Large intestine (tissue), 3 donors: ENCODE measurements around the gene FAF1. TPM values are rescaled to one million over a fixed set of nuclear protein-coding genes. Genes with fewer than 3 reads are reported as not detected.
"Not testable (repeated sequence)": the region's sequence is repeated elsewhere in the genome, so short reads cannot be mapped to it uniquely, and the experiment has no call there.

Source experiments
- DNase-seq, 2 donors: peaks; one replicate each; pipeline versions ENCODE4 v3.0.0 to v3.0.0-alpha.2; 2013
- H3K27ac ChIP-seq: one replicate; pipeline ENCODE4 v1.5.1; 2013; ENCODE audit warnings: low read length
- H3K27me3 ChIP-seq: 2 replicates; pipeline ENCODE4 v1.6.1; 2013; ENCODE audit warnings: low read length; ENCODE audit not compliant: control insufficient read depth, insufficient read depth
- H3K36me3 ChIP-seq: 2 replicates; pipeline ENCODE4 v1.6.1; 2013; ENCODE audit warnings: low read length; ENCODE audit not compliant: control insufficient read depth, insufficient read depth
- H3K4me1 ChIP-seq: one replicate; pipeline ENCODE4 v1.6.1; 2013; ENCODE audit warnings: low read length; ENCODE audit not compliant: control insufficient read depth, insufficient read depth
- H3K4me3 ChIP-seq: one replicate; pipeline ENCODE4 v1.5.1; 2013; ENCODE audit warnings: low read length
- H3K9me3 ChIP-seq: one replicate; pipeline ENCODE4 v1.6.1; 2013; ENCODE audit warnings: mild to moderate bottlenecking, low read depth, low read length, moderate library complexity; ENCODE audit not compliant: control insufficient read depth
- WGBS: methylation state at CpG from one replicate; pipeline ENCODE4 v1.1.5; 2013; ENCODE audit warnings: low lambda C conversion rate; ENCODE audit not compliant: insufficient coverage; 5-methylcytosine and 5-hydroxymethylcytosine counted together
- polyA plus RNA-seq: library from polyadenylated mRNA; unstranded; fragments of 120-200 nt; gene quantifications from one replicate; pipeline ENCODE4 v1.2.1, GENCODE V29; 2013

The FAF1 gene
- polyA plus RNA-seq, 1 donor = 47.1 TPM

DNA sequence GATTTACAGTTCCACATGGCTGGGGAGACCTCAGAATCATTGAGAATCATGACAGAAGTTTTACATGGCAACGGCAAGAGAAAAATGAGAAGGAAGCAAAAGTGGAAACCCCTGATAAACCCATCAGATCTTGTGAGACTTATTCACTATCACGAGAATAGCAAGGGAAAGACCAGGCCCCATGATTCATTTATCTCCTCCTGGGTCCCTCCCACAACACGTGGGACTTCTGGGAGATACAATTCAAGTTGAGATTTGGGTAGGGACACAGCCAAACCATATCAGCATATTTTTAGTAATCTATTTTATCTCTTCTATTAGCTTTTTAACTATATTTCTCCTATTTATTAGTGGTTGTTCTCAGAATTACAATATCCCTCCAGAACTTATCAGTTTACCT lies 26.3 kb downstream of the FAF1 start:
- H3K9me3 ChIP-seq, DNase-seq, H3K4me1 ChIP-seq, H3K27me3 ChIP-seq, H3K4me3 ChIP-seq, H3K27ac ChIP-seq, H3K36me3 ChIP-seq: not testable (repeated sequence)
- WGBS = no CpG with 5 or more reads among the region's 3 CpGs

DNA sequence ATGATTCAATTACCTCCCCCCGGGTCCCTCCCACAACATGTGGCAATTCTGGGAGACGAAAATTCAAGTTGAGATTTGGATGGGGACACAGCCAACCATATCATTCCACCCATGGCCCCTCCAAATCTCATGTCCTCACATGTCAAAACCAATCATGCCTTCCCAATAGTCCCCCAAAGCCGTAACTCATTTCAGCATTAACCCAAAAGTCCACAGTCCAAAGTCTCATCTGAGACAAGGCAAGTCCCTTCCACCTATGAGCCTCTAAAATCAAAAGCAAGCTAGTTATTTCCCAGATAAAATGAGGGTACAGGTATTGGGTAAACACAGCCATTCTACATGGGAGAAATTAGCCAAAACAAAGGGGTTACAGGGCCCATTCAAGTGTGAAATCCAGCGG lies 28.0 kb downstream of the FAF1 start:
- H3K27ac ChIP-seq, H3K4me3 ChIP-seq, H3K27me3 ChIP-seq, H3K4me1 ChIP-seq, H3K9me3 ChIP-seq, H3K36me3 ChIP-seq, DNase-seq: not testable (repeated sequence)
- no CpG with 5 or more reads among the region's 4 CpGs for whole genome bisulfite sequencing

DNA sequence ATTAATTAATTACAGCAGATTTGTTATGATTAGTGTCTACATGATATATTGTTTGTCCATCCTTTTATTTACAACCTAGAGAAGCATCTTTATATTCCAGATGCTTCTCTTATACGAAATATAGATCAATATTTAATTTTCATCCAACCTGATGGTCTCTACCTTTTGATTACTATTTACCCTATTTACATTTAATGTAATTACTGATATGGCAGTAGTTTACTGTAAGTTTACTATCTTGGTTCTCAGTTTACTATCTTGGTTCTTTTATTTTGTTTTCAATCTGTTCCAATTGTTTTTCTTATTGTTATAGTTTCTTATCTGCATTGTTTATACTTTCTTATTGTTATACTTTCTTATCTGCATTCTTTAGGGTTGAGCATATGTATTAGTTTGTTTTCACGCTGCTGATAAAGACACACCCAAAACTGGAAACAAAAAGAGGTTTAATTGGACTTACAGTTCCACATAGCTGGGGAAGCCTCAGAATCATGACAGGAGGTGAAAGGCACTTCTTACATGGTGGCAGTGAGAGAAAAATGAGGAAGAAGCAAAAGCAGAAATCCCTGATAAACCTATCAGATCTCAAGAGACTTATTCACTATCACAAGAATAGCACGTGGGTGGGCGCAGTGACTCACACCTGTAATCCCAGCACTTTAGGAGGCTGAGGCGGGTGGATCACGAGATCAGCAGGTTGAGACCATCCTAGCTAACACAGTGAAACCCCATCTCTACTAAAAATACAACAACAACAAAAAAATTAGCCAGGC lies 28.9 kb downstream of the FAF1 start:
- Histone ChIP-seq H3K36me3 (no peaks in the 10 kb centered on the region), H3K4me3 (no peak overlapping the region), H3K9me3 (no peaks in the 10 kb centered on the region), H3K27ac (no peak overlapping the region), H3K27me3 (no peaks in the 10 kb centered on the region), H3K4me1 (no peaks in the 10 kb centered on the region)
- no peak for DNase-seq
- WGBS = 100% methylated on average over 1 of the region's 6 CpGs

DNA sequence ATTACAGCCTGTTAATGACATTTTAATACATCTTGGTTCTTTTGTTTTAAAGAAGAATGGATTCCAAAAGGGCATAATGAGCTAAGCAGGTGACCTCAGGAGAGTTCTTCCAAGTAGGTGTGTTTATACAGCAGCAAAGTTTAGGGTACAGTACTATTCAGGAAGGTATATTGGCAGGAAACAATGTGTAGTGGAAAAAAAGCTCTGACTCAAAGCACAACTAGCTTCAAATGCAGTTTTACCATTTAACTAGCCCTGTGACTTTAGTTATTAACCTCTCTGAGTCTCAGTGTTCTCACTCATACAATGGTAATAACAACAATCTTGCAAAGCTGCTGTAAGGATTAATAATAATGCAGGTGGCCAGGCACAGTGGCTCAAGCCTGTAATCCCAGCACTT lies 29.9 kb downstream of the FAF1 start:
- Histone ChIP-seq H3K27me3 (no peaks in the 10 kb centered on the region), H3K36me3 (no peaks in the 10 kb centered on the region), H3K4me3 (no peak overlapping the region)

DNA sequence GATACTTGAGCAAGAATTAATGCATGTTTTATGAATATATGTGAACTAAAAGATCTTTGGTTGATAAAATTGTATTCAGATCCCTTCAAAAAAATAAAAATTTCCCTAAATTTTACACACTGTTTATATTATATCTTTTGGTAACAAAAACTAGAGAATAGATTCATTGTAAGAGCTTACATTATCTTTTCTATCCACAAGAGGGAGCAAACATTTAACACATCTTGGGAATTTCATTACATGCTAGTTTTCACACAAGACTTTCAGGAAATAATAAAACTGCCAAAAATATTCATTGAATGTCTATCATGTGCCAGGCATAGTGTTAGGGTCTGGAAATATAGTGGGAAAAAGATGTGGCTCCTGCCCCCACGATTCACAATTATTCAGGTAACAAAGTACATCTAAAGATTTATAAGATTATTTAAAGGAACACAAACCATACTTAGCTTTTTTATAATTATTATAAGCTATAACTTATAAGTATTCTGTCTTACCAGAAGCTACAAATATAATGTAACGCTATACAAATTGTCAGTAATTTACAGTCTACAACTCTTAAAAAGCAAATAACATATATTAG lies 30.6 kb downstream of the FAF1 start:
- Histone ChIP-seq H3K27ac (no peak overlapping the region), H3K36me3 (no peaks in the 10 kb centered on the region), H3K9me3 (peaks cover 4% of the 10 kb centered on the region), H3K27me3 (no peaks in the 10 kb centered on the region), H3K4me3 (no peak overlapping the region), H3K4me1 (no peaks in the 10 kb centered on the region)
- DNase-seq = peak in 1 of 2 donors; percentile 17
- 55% methylated on average over 2 of the region's 2 CpGs for WGBS

More for the DNA sequence above, 29.9 kb downstream of the FAF1 start:
- no peaks in the 10 kb centered on the region for H3K4me1 ChIP-seq
- H3K27ac ChIP-seq = no peak overlapping the region
- DNase-seq = no peak
- H3K9me3 ChIP-seq = no peaks in the 10 kb centered on the region

DNA sequence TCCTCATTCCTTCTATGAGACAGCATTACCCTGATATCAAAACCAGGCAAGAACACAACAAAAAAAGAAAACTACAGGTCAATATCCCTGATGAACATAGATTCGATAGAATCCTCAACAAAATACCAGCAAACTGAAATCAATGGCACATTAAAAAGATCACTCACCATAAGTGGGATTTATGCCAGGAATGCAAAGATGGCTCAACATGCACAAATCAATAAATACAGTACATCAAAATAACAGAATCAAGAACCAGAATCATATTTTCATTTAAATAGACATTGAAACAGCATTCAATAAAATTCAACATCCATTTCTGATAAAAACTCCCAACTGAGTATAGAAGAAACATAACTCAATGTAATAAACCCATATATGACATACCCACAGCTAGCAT lies 36.5 kb downstream of the FAF1 start:
- Histone ChIP-seq H3K4me1 (no peaks in the 10 kb centered on the region), H3K36me3 (no peaks in the 10 kb centered on the region), H3K9me3 (peaks cover 17% of the 10 kb centered on the region), H3K4me3 (no peak overlapping the region), H3K27me3 (no peaks in the 10 kb centered on the region), H3K27ac (no peak overlapping the region)
- DNase-seq = no peak
- WGBS = 100% methylated on average over 1 of the region's 1 CpG

DNA sequence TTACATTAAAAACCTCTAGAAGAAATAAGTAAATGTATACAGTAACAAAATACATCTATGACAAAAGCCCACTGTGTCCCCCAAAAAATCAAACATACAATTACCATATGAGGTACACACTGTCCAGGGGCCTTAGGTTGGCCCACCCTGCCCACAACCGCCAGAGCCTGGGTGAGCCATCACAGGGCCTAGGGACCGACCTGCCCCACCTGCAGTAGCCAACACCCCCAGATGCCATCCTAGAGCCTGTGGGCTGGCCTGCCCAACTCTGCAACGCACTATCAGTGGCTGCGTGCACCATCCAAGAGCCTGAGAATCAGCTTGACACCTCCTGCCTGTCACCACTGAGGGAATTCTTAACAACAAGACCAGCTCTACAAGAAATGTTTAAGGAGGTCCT lies 39.0 kb downstream of the FAF1 start:
- H3K4me1 ChIP-seq = no peaks in the 10 kb centered on the region
- no peaks in the 10 kb centered on the region for H3K36me3 ChIP-seq
- no peaks in the 10 kb centered on the region for H3K27me3 ChIP-seq
- no CpG with 5 or more reads among the region's 4 CpGs for WGBS
- DNase-seq = no peak
- H3K9me3 ChIP-seq = peaks cover 17% of the 10 kb centered on the region
- H3K27ac ChIP-seq = no peak overlapping the region
- no peak overlapping the region for H3K4me3 ChIP-seq

DNA sequence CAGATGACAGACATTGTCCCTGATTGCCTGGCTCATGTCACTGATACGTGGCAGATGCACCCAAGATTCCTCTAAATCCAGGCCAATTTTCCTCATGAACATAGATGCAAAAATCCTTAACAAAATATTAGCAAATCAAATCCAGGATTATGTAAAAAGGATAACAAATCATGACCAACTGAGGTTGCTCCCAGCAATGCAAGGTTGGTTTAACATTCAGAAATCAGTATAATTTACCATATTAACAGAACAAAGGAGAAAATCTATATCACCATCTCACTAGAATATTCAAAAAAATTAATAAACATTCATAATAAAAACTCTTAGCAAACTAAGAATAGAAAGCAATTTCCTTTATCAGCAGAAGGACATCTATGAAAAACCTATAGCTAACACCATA lies 39.7 kb downstream of the FAF1 start:
- Histone ChIP-seq H3K27ac (no peak overlapping the region), H3K4me1 (no peaks in the 10 kb centered on the region), H3K4me3 (no peak overlapping the region), H3K9me3 (peaks cover 17% of the 10 kb centered on the region), H3K27me3 (no peaks in the 10 kb centered on the region), H3K36me3 (no peaks in the 10 kb centered on the region)
- no CpG with 5 or more reads among the region's 1 CpG for WGBS
- no peak for DNase-seq

DNA sequence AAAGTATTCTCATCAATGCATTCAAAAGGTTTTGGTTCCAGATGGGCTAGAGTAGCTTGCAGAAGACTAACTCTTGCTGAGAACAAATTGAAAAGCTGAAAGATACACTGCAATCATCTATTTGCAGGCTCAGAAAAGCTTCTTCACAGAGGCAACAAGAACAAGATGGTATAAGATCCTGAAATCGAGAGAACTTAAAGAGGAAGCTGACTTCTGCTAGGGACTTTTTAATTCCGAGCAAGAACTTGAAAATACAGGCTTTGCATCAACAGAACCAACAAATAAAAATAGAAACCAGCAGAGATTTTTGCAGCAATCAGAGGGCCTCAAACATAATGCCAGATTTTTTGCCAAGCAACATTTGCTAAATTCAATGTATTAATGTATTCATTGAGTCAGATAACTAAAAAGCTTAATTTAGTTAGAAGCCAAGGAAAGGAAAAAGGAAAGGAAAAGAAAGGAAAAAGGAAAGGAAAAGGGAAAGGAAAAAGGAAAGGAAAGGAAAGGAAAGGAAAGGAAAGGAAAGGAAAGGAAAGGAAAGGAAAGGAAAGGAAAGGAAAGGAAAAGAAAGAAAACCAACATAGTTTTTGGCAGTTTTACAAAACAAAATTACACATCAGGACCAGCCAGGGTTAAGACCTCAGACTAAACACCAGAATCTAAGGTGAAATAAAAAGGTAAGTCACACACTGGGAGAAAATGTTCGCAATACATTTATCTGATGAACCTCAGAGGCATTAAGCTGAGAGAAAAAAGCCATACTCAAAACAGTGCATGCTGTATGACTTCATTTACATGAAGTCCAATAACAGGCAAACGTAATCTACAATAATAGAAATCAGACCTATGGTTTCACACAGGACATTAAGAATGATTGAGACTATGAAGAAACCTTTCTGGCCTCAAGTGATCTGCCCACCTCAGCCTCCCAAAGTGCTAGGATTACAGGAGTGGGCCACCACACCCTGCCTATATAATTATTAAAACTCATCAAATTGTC lies 42.6 kb downstream of the FAF1 start:
- Histone ChIP-seq H3K27ac (no peak overlapping the region), H3K36me3 (no peaks in the 10 kb centered on the region), H3K27me3 (no peaks in the 10 kb centered on the region), H3K9me3 (peaks cover 4% of the 10 kb centered on the region), H3K4me1 (no peaks in the 10 kb centered on the region), H3K4me3 (no peak overlapping the region)
- 100% methylated on average over 2 of the region's 4 CpGs for WGBS
- DNase-seq = no peak

DNA sequence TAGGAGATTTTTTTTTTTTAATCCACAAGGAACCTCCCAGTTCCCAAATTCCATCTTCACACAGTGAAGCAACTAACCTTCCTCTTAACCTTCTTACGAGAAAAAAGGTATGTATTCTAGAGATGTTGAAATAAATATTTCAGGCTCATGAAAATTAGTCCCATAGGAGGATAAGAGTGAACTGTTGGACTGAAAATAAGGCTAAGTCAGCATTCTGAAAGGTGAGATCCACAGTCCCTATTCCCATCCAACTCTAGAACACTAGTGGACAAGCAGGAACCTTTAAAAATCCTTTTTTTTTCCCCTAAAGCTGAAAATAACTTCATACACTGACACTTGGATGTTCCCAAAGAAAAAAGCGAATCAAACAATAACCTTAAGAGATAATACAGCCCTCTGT lies 44.4 kb downstream of the FAF1 start:
- Histone ChIP-seq H3K27ac (no peak overlapping the region), H3K4me1 (no peaks in the 10 kb centered on the region), H3K4me3 (no peak overlapping the region), H3K36me3 (peaks cover 2% of the 10 kb centered on the region), H3K9me3 (no peaks in the 10 kb centered on the region), H3K27me3 (no peaks in the 10 kb centered on the region)
- no peak for DNase-seq
- WGBS = no CpG with 5 or more reads among the region's 2 CpGs
